AG04449 (cell line): ENCODE results near the gene FAAP100.

ENCODE experiments used
- CTCF ChIA-PET: fragments of 350-600 bp; formaldehyde crosslinking; extraction: SDS; loops from one replicate; lab custom pipeline; 2021; ENCODE audit warnings: antibody characterized with exemption; lab: Yijun Ruan, JAX
- POLR2A ChIA-PET: fragments of 400-600, 350-600 bp; formaldehyde crosslinking; extraction: SDS; loops from one replicate; lab custom pipeline; 2020; ENCODE audit warnings: antibody characterized with exemption, inconsistent platforms; lab: Yijun Ruan, JAX
- DNase-seq: peaks from one replicate; pipeline ENCODE4 v3.0.0-alpha.2; 2010; ENCODE audit warnings: low read depth, low spot score
- H3K4me3 ChIP-seq: 2 replicates; pipeline ENCODE4 v1.5.1; 2011; ENCODE audit warnings: low read depth, mild to moderate bottlenecking, control low read depth, low read length
- TF ChIP-seq, protein P1 (sequence below): IDR thresholded peaks from one replicate; pipeline ENCODE4 v1.5.1; 2011; ENCODE audit warnings: mild to moderate bottlenecking, moderate library complexity, low read length, control low read depth, inconsistent platforms; ENCODE audit not compliant: insufficient read depth; ENCODE audit errors: missing control alignments

Gene FAAP100

DNA sequence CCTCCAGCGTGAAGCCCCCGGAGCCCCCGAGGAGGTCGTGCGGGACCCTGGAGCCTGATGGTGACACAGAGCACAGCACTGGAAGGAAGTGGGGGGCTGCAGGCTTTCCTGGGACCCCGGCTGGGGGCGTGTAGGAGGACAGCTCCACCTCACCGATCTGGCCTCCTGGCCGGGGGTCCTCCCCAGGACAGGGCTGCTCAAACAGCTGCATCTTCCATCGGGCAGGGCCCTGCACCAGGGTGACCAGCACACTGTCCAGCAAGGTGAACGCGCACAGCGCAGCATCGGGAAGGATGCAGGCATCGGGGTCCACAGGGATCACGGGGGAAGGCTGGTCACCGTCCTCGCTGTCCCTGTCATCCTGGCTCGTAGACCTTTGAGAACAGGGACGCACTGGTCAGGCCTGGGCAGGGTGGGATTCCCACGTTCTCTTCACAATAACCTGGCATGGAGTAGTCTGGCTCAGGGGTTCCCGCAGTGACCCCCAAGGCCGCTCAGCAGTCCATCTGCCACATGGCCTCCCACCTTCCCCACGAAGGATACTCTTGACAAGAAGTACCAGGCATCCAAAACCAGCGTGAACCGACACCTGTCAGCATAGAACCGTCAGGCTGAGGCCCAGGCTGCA lies 1.2 kb downstream of the FAAP100 start:
- H3K4me3 ChIP-seq = peak overlapping the region; percentile 91
- no peak for DNase-seq
- POLR2A ChIA-PET = interaction anchor here (0.6 kb wide), 1 partner anchor 20 kb away, joined by 3 read pairs; no protein-coding TSS in a partner anchor
- CTCF ChIA-PET = interaction anchor here (0.9 to 6.8 kb wide), 3 partner anchors 14 to 50 kb away, joined by 3 to 89 read pairs (median 4); no protein-coding TSS in a partner anchor
- TF ChIP-seq, protein P1, sequence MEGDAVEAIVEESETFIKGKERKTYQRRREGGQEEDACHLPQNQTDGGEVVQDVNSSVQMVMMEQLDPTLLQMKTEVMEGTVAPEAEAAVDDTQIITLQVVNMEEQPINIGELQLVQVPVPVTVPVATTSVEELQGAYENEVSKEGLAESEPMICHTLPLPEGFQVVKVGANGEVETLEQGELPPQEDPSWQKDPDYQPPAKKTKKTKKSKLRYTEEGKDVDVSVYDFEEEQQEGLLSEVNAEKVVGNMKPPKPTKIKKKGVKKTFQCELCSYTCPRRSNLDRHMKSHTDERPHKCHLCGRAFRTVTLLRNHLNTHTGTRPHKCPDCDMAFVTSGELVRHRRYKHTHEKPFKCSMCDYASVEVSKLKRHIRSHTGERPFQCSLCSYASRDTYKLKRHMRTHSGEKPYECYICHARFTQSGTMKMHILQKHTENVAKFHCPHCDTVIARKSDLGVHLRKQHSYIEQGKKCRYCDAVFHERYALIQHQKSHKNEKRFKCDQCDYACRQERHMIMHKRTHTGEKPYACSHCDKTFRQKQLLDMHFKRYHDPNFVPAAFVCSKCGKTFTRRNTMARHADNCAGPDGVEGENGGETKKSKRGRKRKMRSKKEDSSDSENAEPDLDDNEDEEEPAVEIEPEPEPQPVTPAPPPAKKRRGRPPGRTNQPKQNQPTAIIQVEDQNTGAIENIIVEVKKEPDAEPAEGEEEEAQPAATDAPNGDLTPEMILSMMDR = no peak

- ChIA-PET CTCF (interaction anchor here (6.8 kb wide), 1 partner anchor 51 kb away, joined by 89 read pairs; no protein-coding TSS in a partner anchor), POLR2A (no interaction called here)
- no peak overlapping the region for H3K4me3 ChIP-seq
- TF ChIP-seq, protein P1 = no peak
- DNase-seq = no peak
Measured at GRCh38 chr17:81550285-81550684, 1.9 kb downstream of the FAAP100 start.

DNA sequence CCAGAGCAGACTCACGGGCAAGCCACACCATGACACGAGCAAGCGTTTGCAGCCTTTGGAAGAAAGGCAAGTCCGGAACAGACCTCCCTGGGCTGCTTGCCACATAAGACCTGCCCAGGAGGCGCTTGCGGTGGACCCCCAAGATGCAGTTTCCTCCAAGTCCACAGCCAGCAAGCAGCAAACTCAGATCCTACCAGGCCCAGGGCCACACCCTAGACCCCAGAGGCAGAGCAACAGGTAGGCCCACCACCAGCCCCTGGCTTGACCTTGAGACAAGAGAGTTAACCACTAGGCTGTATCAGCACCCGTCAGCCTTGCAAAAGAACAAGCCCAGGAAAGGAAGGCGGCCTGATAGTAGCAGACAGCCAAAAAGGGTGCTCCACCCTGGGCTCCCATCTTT lies 2.3 kb downstream of the FAAP100 start:
- TF ChIP-seq, protein P1 = no peak
- ChIA-PET POLR2A (interaction anchor here (1.4 kb wide), 1 partner anchor 10 kb away, joined by 3 read pairs; no protein-coding TSS in a partner anchor), CTCF (interaction anchor here (6.8 kb wide), 1 partner anchor 51 kb away, joined by 89 read pairs; no protein-coding TSS in a partner anchor)
- no peak for DNase-seq
- no peak overlapping the region for H3K4me3 ChIP-seq

DNA sequence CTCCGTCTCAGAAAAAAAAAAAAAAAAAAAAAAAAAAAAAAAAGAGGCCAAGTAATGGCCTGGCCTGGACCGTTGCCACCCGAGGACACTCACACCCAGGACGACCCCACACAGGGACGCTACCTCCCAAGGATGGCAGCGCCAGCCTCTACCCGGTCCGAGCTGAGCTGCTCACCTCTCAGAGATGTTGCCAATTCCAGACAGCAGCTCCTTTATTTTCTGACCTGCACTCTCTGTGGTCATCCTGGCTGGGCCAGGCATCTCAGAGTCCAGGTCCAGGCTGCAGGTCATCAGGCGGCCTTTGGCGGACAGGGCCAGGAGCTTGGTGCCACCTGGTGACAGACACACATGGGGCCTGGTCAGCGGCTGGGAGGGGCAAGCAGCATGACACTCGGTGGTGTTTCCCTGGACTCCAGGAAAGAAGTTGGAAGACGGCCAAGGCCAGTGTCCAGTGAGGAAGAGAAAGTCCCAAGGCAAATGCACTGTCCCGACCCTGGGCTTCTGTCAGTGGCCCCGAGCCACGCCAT lies 3.1 kb downstream of the FAAP100 start:
- CTCF ChIA-PET = interaction anchor here (0.7 to 1.0 kb wide), 2 partner anchors 52 to 54 kb away, joined by 3 to 4 read pairs; no protein-coding TSS in a partner anchor
- no peak overlapping the region for H3K4me3 ChIP-seq
- POLR2A ChIA-PET = interaction anchor here (1.4 kb wide), 1 partner anchor 9 kb away, joined by 3 read pairs; no protein-coding TSS in a partner anchor
- TF ChIP-seq, protein P1 = no peak
- no peak for DNase-seq

DNA sequence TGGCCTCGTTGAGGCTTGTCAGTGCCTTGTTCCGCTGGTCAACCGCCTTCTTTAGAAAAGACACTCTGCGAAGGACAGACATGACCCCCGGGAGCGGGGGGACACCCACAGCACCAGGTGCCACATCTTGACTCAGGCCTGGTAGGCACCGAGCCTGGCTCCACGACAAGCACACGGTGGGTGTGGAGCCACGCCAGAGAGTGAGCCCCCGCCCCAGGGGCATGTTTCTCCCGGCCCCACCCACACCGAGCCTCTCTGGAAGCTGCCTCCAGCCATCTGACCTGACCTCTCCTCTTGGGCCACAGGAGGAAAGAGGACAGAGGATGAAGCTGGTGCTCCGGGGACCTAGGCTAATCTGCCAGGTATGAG lies 4.6 kb downstream of the FAAP100 start:
- ChIA-PET POLR2A (interaction anchor here (0.6 kb wide), 1 partner anchor 9 kb away, joined by 3 read pairs; no protein-coding TSS in a partner anchor), CTCF (interaction anchor here (6.2 kb wide), 1 partner anchor 54 kb away, joined by 37 read pairs; no protein-coding TSS in a partner anchor)
- no peak for DNase-seq
- TF ChIP-seq, protein P1 = no peak
- H3K4me3 ChIP-seq = no peak overlapping the region
